H9 (cell line): Measurements from ENCODE around the gene KIFC3. TPM values are rescaled to one million over a fixed set of nuclear protein-coding genes. Genes with fewer than 3 reads are reported as not detected.

ENCODE experiments used
- DNase-seq: peaks from one replicate; pipeline ENCODE4 v3.0.0-alpha.2; 2017
- H2AFZ ChIP-seq: one replicate; pipeline ENCODE4 v1.6.1; 2013; ENCODE audit warnings: mild to moderate bottlenecking, low read length, control low read depth, moderate library complexity
- H2AK5ac ChIP-seq: 2 replicates; pipeline ENCODE4 v1.6.1; 2013; ENCODE audit warnings: low read length, control low read depth, mixed read lengths; ENCODE audit not compliant: insufficient read length
- H2BK120ac ChIP-seq: one replicate; pipeline ENCODE4 v1.6.1; 2013; ENCODE audit warnings: low read depth, mild to moderate bottlenecking, low read length, control low read depth, inconsistent platforms; ENCODE audit not compliant: poor library complexity, severe bottlenecking
- H2BK12ac ChIP-seq: 2 replicates; pipeline ENCODE4 v1.6.1; 2013; ENCODE audit warnings: low read length, control low read depth, mixed read lengths, low read depth; ENCODE audit not compliant: insufficient read length
- H2BK15ac ChIP-seq: 2 replicates; pipeline ENCODE4 v1.6.1; 2013; ENCODE audit warnings: low read depth, low read length, control low read depth
- H2BK20ac ChIP-seq: one replicate; pipeline ENCODE4 v1.6.1; 2013; ENCODE audit warnings: low read depth, mild to moderate bottlenecking, low read length, control low read depth, inconsistent platforms; ENCODE audit not compliant: poor library complexity, severe bottlenecking
- H2BK5ac ChIP-seq: 2 replicates; pipeline ENCODE4 v1.6.1; 2013; ENCODE audit warnings: low read length, control low read depth, mixed read lengths; ENCODE audit not compliant: insufficient read length
- H3K14ac ChIP-seq: 2 replicates; pipeline ENCODE4 v1.6.1; 2013; ENCODE audit warnings: low read length, control low read depth; ENCODE audit not compliant: insufficient read depth
- H3K18ac ChIP-seq: 2 replicates; pipeline ENCODE4 v1.6.1; 2013; ENCODE audit warnings: low read depth, mild to moderate bottlenecking, mixed read lengths, low read length, control low read depth; ENCODE audit not compliant: insufficient read length
- H3K23ac ChIP-seq: 2 replicates; pipeline ENCODE4 v1.6.1; 2013; ENCODE audit warnings: low read length, control low read depth, mixed read lengths, low read depth; ENCODE audit not compliant: insufficient read length
- H3K23me2 ChIP-seq: 2 replicates; pipeline ENCODE4 v1.6.1; 2013; ENCODE audit warnings: low read depth, mild to moderate bottlenecking, mixed read lengths, low read length, control low read depth; ENCODE audit not compliant: insufficient read length, poor library complexity, severe bottlenecking
- H3K27ac ChIP-seq: 2 replicates; pipeline ENCODE4 v1.5.1; 2013; ENCODE audit warnings: low read length, control low read depth, mixed read lengths, low read depth; ENCODE audit not compliant: insufficient read length
- H3K27me3 ChIP-seq: 2 replicates; pipeline ENCODE4 v1.6.1; 2013; ENCODE audit warnings: low read length, control low read depth, inconsistent platforms; ENCODE audit not compliant: insufficient read depth
- H3K4ac ChIP-seq: 2 replicates; pipeline ENCODE4 v1.6.1; 2013; ENCODE audit warnings: low read depth, mild to moderate bottlenecking, control low read depth, inconsistent platforms, low read length, moderate library complexity
- H3K4me1 ChIP-seq: 2 replicates; pipeline ENCODE4 v1.6.1; 2013; ENCODE audit warnings: low read length, control low read depth, inconsistent platforms; ENCODE audit not compliant: insufficient read depth
- H3K4me2 ChIP-seq: 2 replicates; pipeline ENCODE4 v1.6.1; 2013; ENCODE audit warnings: low read length, control low read depth, mixed read lengths; ENCODE audit not compliant: insufficient read length, insufficient read depth
- H3K56ac ChIP-seq: 2 replicates; pipeline ENCODE4 v1.6.1; 2013; ENCODE audit warnings: low read depth, mild to moderate bottlenecking, mixed read lengths, low read length, control low read depth; ENCODE audit not compliant: insufficient read length
- H3K79me1 ChIP-seq: 2 replicates; pipeline ENCODE4 v1.6.1; 2013; ENCODE audit warnings: low read depth, mild to moderate bottlenecking, moderate library complexity, low read length, control low read depth, inconsistent platforms; ENCODE audit not compliant: insufficient read depth, poor library complexity, severe bottlenecking
- H3K79me2 ChIP-seq: 2 replicates; pipeline ENCODE4 v1.6.1; 2013; ENCODE audit warnings: low read length, control low read depth, inconsistent platforms; ENCODE audit not compliant: insufficient read depth
- H3K9ac ChIP-seq: 2 replicates; pipeline ENCODE4 v1.6.1; 2013; ENCODE audit warnings: low read length, control low read depth, mixed read lengths; ENCODE audit not compliant: insufficient read length; ENCODE audit errors: extremely low read depth
- H3K9me3 ChIP-seq: one replicate; pipeline ENCODE4 v1.6.1; 2013; ENCODE audit warnings: low read depth, low read length, inconsistent platforms; ENCODE audit not compliant: control insufficient read depth
- H3T11ph ChIP-seq: one replicate; pipeline ENCODE4 v1.6.1; 2013; ENCODE audit warnings: mild to moderate bottlenecking, low read length, control low read depth, inconsistent platforms
- H4K20me1 ChIP-seq: one replicate; pipeline ENCODE4 v1.6.1; 2013; ENCODE audit not compliant: control insufficient read depth, insufficient read length, insufficient read depth
- H4K5ac ChIP-seq: 2 replicates; pipeline ENCODE4 v1.6.1; 2013; ENCODE audit warnings: low read depth, mild to moderate bottlenecking, mixed read lengths, low read length, control low read depth; ENCODE audit not compliant: insufficient read length
- H4K8ac ChIP-seq: replicated peaks from 2 replicates; pipeline ENCODE4 v1.6.1; 2013; ENCODE audit warnings: low read length, control low read depth, mixed read lengths, low read depth; ENCODE audit not compliant: insufficient read length
- H4K91ac ChIP-seq: 2 replicates; pipeline ENCODE4 v1.6.1; 2013; ENCODE audit warnings: low read depth, mild to moderate bottlenecking, moderate library complexity, mixed read lengths, low read length, control low read depth; ENCODE audit not compliant: insufficient read length
- H3K27ac Mint-ChIP-seq, 3 experiments: 2 replicates in 2 of 3; 3 replicates in 1 of 3; pipeline ENCODE4 v1.8.0; 2020 to 2021; ENCODE audit warnings: mixed read lengths in 3 of 3, mild to moderate bottlenecking in 1 of 3, moderate library complexity in 1 of 3
- H3K27me3 Mint-ChIP-seq: 2 replicates; pipeline ENCODE4 v1.8.0; 2021; ENCODE audit warnings: low read depth, mild to moderate bottlenecking, moderate library complexity, mixed read lengths
- H3K36me3 Mint-ChIP-seq, 3 experiments: 2 replicates in 2 of 3; 3 replicates in 1 of 3; pipeline ENCODE4 v1.8.0; 2020 to 2021; ENCODE audit warnings: low read depth in 3 of 3, mixed read lengths in 3 of 3; ENCODE audit not compliant: insufficient read depth in 1 of 3
- H3K4me1 Mint-ChIP-seq, 2 experiments: 2 replicates each; pipeline ENCODE4 v1.8.0; 2020; ENCODE audit warnings: mixed read lengths in 2 of 2
- H3K4me3 Mint-ChIP-seq, 2 experiments: 2 replicates in 1 of 2; 3 replicates in 1 of 2; pipeline ENCODE4 v1.8.0; 2020 to 2021; ENCODE audit warnings: mild to moderate bottlenecking in 2 of 2, mixed read lengths in 2 of 2, moderate library complexity in 1 of 2
- H3K9me3 Mint-ChIP-seq, 2 experiments: 2 replicates in 1 of 2; 3 replicates in 1 of 2; pipeline ENCODE4 v1.8.0; 2020; ENCODE audit warnings: mild to moderate bottlenecking in 2 of 2, mixed read lengths in 2 of 2, moderate library complexity in 1 of 2
- CTCF ChIP-seq: fragments of 200-600 bp; sonication (generic); conservative IDR thresholded peaks from 3 replicates; pipeline ENCODE4 v1.8.0; 2021; ENCODE audit warnings: antibody characterized with exemption, mild to moderate bottlenecking
- WGBS: extraction: QIAGEN DNeasy Blood & Tissue Kit; methylation state at CpG from one replicate; pipeline ENCODE4 v1.1.7; 2013; ENCODE audit warnings: missing lambda C conversion rate, low lambda C conversion rate, mixed read lengths; ENCODE audit not compliant: insufficient read length; ENCODE audit errors: extremely low coverage; 5-methylcytosine and 5-hydroxymethylcytosine counted together
- total RNA-seq: library from RNA; stranded (reverse); gene quantifications from 2 replicates; pipeline ENCODE4 v1.2.1, GENCODE V29; 2021

The KIFC3 gene
- total RNA-seq, 1 experiment from 2014 or later = 5.0 TPM

GRCh38 chr16:57821149-57821971 lies 19.1 kb upstream of the KIFC3 start:
- Mint-ChIP-seq H3K4me1 (peaks cover 15 to 20% of the 10 kb centered on the region in 2 experiments), H3K27ac (no peak overlapping the region; a peak in 2 of 7 replicates), H3K9me3 (no peaks in the 10 kb centered on the region), H3K27me3 (peaks cover 1% of the 10 kb centered on the region; the same call in 1 of the 2 replicates), H3K36me3 (no peaks in the 10 kb centered on the region), H3K4me3 (no peak overlapping the region)
- H4K20me1 ChIP-seq = no peaks in the 10 kb centered on the region
- no peak overlapping the region for H3K9ac ChIP-seq
- H3K4me2 ChIP-seq = no peak overlapping the region
- no peak overlapping the region for H4K5ac ChIP-seq
- no peak overlapping the region for H2BK15ac ChIP-seq
- DNase-seq = no peak
- no peaks in the 10 kb centered on the region for H3K9me3 ChIP-seq
- no peaks in the 10 kb centered on the region for H3K79me1 ChIP-seq
- no peaks in the 10 kb centered on the region for H3K27me3 ChIP-seq
- H2BK12ac ChIP-seq = no peak overlapping the region
- H3K56ac ChIP-seq = no peak overlapping the region
- WGBS = no CpG with 5 or more reads among the region's 10 CpGs
- no peak overlapping the region for H2AK5ac ChIP-seq
- no peak overlapping the region for H3T11ph ChIP-seq
- no peak overlapping the region for H3K18ac ChIP-seq
- no peak overlapping the region for H3K27ac ChIP-seq
- TF ChIP-seq CTCF = no peak
- no peak overlapping the region for H2BK5ac ChIP-seq
- H3K14ac ChIP-seq = no peak overlapping the region
- H3K23me2 ChIP-seq = no peaks in the 10 kb centered on the region
- H2BK20ac ChIP-seq = no peak overlapping the region
- no peak overlapping the region for H3K23ac ChIP-seq
- H3K4me1 ChIP-seq = peaks cover 2% of the 10 kb centered on the region; the same call in 1 of the 2 replicates
- H3K79me2 ChIP-seq = no peaks in the 10 kb centered on the region
- H2AFZ ChIP-seq = no peak overlapping the region
- H4K91ac ChIP-seq = no peak overlapping the region
- no peak overlapping the region for H2BK120ac ChIP-seq
- no peak overlapping the region for H4K8ac ChIP-seq
- no peak overlapping the region for H3K4ac ChIP-seq
